Activated CD4-positive, alpha-beta T cell treated with anti-CD3 and anti-CD28 coated beads, Interleukin-2, amount 10 ng/mL, durations not matched to agents 24 days and 14 days (primary cell): ENCODE results near the gene PTPN6. TPM values are rescaled to one million over a fixed set of nuclear protein-coding genes. Genes with fewer than 3 reads are reported as not detected.

ENCODE experiments used
- DNase-seq: peaks from one replicate; pipeline ENCODE4 v3.0.0; 2022
- H3K27ac Mint-ChIP-seq: one replicate; pipeline ENCODE4 v1.8.0; 2022; ENCODE audit warnings: mild to moderate bottlenecking, mixed read lengths
- H3K27me3 Mint-ChIP-seq: one replicate; pipeline ENCODE4 v1.8.0; 2022; ENCODE audit warnings: mixed read lengths
- H3K36me3 Mint-ChIP-seq: one replicate; pipeline ENCODE4 v1.8.0; 2022; ENCODE audit warnings: low read depth, mild to moderate bottlenecking, mixed read lengths
- H3K4me1 Mint-ChIP-seq: one replicate; pipeline ENCODE4 v1.8.0; 2021; ENCODE audit warnings: mixed read lengths
- H3K4me3 Mint-ChIP-seq: one replicate; pipeline ENCODE4 v1.8.0; 2022; ENCODE audit warnings: mild to moderate bottlenecking, moderate library complexity, mixed read lengths
- H3K9me3 Mint-ChIP-seq: one replicate; pipeline ENCODE4 v1.8.0; 2021; ENCODE audit warnings: mixed read lengths
- intact Hi-C: fragments of 100-400 bp; cut with micrococcal nuclease; formaldehyde crosslinking; loops from one replicate; pipeline ENCODE4 v1.15.1; 2023
- total RNA-seq: library from RNA; stranded (reverse); gene quantifications from 2 replicates; pipeline ENCODE4 v1.2.3, GENCODE V29; 2022

The PTPN6 gene
- total RNA-seq, 1 donor from 2014 or later, result 355 TPM

DNA sequence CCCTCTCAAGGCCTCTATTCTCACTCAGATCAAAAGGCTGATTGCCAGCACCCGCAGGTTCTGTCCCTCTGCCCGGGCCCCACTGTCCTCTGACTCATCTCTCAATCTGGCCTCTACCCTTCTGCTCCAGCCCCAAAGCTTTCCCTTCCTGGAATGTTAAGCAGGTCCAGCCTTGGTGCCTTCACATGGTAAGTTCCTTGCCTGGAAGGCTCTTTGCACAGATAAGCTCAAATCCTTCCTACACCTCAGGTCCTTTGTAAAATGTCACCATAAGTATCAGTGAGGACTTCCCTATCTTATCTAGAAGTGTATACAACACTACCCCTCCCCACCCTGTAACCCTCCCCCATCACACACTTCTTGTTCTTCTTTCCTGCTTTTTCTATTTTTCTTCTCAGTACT, 44.9 kb downstream of the PTPN6 start:
- Mint-ChIP-seq H3K27me3 (no peaks in the 10 kb centered on the region), H3K4me3 (no peak overlapping the region), H3K4me1 (no peaks in the 10 kb centered on the region), H3K27ac (no peak overlapping the region), H3K9me3 (no peaks in the 10 kb centered on the region), H3K36me3 (peaks cover 42% of the 10 kb centered on the region)
- DNase-seq, result no peak
- intact Hi-C loops, result no loop called here

DNA sequence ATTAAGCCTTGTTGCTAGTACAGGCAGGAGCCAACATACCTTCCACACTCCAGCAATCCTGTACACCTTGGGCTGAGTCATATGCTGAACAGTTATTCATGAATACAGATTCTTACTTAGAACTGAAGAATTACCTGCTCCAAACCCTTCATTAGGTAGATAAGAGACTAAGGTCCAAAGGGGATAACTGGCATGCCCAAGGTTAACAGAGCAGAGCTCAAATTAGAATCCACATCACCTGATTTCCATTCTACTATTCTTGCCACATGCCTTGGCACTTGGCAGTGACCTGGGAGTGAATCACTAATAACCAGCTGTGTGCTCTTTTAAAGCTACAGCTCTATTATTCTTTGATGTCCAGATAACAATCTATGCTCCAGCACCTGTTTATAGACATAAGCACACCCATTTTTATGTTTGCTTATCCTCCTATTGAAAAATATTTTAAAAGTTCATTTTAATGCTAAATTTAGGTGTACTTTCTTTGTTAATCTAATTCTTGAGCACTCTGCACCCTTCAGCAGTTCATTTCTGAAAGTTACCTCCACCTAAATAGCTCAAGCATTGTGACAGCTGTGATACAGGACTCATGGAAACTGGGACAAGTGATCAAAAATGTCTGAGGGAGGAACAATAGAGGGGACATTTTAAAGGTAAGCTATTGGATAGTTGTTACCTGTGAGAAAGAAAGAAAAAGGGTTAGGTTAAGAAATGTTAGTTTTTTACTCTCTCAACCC, 47.7 kb downstream of the PTPN6 start:
- H3K27ac Mint-ChIP-seq, result no peak overlapping the region
- intact Hi-C loops, result no loop called here
- peaks cover 2% of the 10 kb centered on the region for H3K4me1 Mint-ChIP-seq
- H3K36me3 Mint-ChIP-seq, result peaks cover 36% of the 10 kb centered on the region
- no peaks in the 10 kb centered on the region for H3K27me3 Mint-ChIP-seq
- H3K9me3 Mint-ChIP-seq, result no peaks in the 10 kb centered on the region
- no peak for DNase-seq
- H3K4me3 Mint-ChIP-seq, result no peak overlapping the region

DNA sequence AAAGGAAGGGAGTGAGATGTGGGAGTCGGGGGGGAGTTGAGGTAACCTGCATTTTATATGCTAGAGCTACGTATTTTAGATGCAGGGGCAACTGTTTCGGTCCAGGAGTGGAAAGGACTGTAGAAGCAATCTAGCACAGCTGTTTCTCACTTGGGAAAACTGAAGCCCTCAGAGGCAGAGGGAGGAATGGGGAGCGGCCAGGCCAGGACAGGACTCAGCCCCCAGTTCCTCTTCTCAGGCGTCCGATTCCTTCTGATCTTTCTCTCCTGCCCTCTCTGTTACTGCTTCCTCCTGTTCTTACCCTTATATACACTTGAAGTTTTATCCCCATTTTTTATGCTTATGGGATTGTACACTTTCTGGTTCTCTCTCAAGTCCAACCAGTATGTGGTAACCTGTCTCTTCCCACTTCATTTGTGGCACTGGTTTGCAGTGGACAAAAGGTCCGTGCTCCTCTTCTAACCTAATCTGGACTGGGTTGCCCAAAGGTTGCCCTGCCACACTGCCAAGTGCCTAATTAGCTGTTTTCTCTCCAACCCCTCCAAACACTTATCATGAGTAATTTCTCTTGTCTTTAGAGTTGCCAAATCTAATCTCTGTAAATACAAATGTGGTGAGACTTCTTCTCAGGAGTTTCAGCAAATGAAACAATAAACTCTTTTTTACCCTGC, 50.9 kb downstream of the PTPN6 start:
- H3K27me3 Mint-ChIP-seq, result no peaks in the 10 kb centered on the region
- H3K27ac Mint-ChIP-seq, result no peak overlapping the region
- intact Hi-C loops, result no loop called here
- no peak for DNase-seq
- no peaks in the 10 kb centered on the region for H3K9me3 Mint-ChIP-seq
- no peak overlapping the region for H3K4me3 Mint-ChIP-seq
- peaks cover 5% of the 10 kb centered on the region for H3K4me1 Mint-ChIP-seq
- peaks cover 32% of the 10 kb centered on the region for H3K36me3 Mint-ChIP-seq

DNA sequence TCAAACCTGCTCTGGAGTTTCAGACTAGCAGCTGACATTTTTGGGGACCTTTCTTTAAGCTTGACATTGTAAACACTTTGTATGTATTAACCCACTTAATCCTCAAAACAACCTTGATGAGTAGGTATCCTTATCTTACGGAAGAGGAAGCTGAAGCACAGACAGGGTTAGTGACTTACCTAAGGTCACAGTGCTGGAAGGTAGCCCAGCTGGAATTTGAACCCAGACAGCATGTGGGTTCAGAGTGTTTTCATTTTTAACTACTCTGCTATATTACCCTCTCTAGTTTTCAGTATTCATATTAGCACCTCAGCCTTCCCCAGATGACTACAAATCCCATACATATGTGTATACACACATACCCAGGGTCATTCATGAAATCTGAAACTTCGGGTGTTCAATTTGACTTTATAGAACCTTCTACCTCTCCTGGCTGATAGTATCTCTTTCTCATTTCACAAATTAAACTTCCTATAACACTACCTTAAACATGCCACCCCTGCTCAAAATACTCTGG, 53.2 kb downstream of the PTPN6 start:
- Mint-ChIP-seq H3K4me3 (no peak overlapping the region), H3K27ac (no peak overlapping the region), H3K27me3 (no peaks in the 10 kb centered on the region), H3K4me1 (peaks cover 14% of the 10 kb centered on the region), H3K36me3 (peaks cover 33% of the 10 kb centered on the region), H3K9me3 (no peaks in the 10 kb centered on the region)
- intact Hi-C loops, result no loop called here
- DNase-seq, result no peak

- no peak for DNase-seq
- Mint-ChIP-seq H3K9me3 (no peaks in the 10 kb centered on the region), H3K4me3 (no peak overlapping the region), H3K36me3 (peaks cover 36% of the 10 kb centered on the region), H3K4me1 (peaks cover 14% of the 10 kb centered on the region), H3K27me3 (no peaks in the 10 kb centered on the region), H3K27ac (no peak overlapping the region)
- intact Hi-C loops, result no loop called here
Observed at GRCh38 chr12:7004840-7005239, 53.7 kb downstream of the PTPN6 start.

- no peak overlapping the region for H3K27ac Mint-ChIP-seq
- H3K36me3 Mint-ChIP-seq, result peaks cover 39% of the 10 kb centered on the region
- no peaks in the 10 kb centered on the region for H3K9me3 Mint-ChIP-seq
- peaks cover 14% of the 10 kb centered on the region for H3K4me1 Mint-ChIP-seq
- H3K4me3 Mint-ChIP-seq, result no peak overlapping the region
- no peak for DNase-seq
- H3K27me3 Mint-ChIP-seq, result no peaks in the 10 kb centered on the region
- intact Hi-C loops, result no loop called here
Observed at GRCh38 chr12:7005311-7005710, 54.2 kb downstream of the PTPN6 start.

DNA sequence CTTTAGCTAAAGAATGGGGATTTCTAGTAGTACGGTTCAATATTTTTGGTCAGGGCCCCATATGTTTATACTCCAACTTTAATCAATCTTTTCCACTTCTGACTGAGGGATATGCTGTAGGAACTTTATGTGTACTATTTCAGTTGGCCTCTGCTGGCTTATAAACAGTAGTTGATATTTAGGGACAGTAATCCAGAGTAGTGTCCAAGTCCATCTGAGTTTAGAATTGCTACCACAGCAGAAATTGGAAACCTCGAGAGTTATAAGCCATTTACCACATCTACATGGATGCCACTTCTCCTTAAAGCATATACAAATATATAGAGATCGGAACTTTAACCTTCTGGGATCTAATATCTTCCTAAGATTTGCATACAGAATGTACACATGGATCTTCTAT, 55.5 kb downstream of the PTPN6 start:
- peaks cover 14% of the 10 kb centered on the region for H3K4me1 Mint-ChIP-seq
- H3K9me3 Mint-ChIP-seq, result no peaks in the 10 kb centered on the region
- H3K36me3 Mint-ChIP-seq, result peaks cover 37% of the 10 kb centered on the region
- H3K27ac Mint-ChIP-seq, result no peak overlapping the region
- no peak for DNase-seq
- intact Hi-C loops, result no loop called here
- H3K27me3 Mint-ChIP-seq, result no peaks in the 10 kb centered on the region
- no peak overlapping the region for H3K4me3 Mint-ChIP-seq

GRCh38 chr12:7008864-7009263, 57.7 kb downstream of the PTPN6 start:
- Mint-ChIP-seq H3K27ac (no peak overlapping the region), H3K27me3 (no peaks in the 10 kb centered on the region), H3K9me3 (no peaks in the 10 kb centered on the region), H3K4me3 (no peak overlapping the region), H3K36me3 (peaks cover 42% of the 10 kb centered on the region), H3K4me1 (peaks cover 20% of the 10 kb centered on the region)
- intact Hi-C loops, result no loop called here
- DNase-seq, result no peak

DNA sequence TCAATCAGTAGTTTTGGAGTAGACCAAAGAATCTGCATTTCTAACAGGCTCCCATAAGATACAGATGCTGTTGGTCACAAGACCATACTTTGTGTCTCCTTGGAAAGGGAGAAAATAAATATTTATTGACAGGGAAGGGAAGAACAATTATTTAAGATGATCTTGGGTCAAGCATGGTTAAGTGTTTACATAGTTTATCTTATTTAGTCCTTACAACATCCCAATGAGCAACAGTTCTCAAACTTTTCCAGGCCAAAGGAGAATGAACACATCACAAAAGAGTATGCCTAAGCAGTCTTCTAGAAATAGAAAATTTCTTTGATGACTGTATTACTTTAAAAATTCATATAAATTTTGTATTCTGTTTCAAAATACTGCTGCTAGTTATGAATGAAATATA, 58.4 kb downstream of the PTPN6 start:
- H3K36me3 Mint-ChIP-seq, result peaks cover 37% of the 10 kb centered on the region
- H3K4me1 Mint-ChIP-seq, result peaks cover 22% of the 10 kb centered on the region
- no peak overlapping the region for H3K4me3 Mint-ChIP-seq
- H3K27ac Mint-ChIP-seq, result no peak overlapping the region
- intact Hi-C loops, result no loop called here
- no peaks in the 10 kb centered on the region for H3K27me3 Mint-ChIP-seq
- H3K9me3 Mint-ChIP-seq, result no peaks in the 10 kb centered on the region
- no peak for DNase-seq

Other genes starting within 250 kb of the PTPN6 start
- 39.5 and 44.8 TPM in 2 replicates for gene COPS7A, start 227.3 kb upstream of the PTPN6 start, total RNA-seq
- 163 and 180 TPM in 2 replicates for gene MLF2, start 198.2 kb upstream of the PTPN6 start, total RNA-seq
- gene PTMS, start 185.0 kb upstream of the PTPN6 start, total RNA-seq, result 245 and 267 TPM in 2 replicates
- 253 and 269 TPM in 2 replicates for gene LAG3, start 178.8 kb upstream of the PTPN6 start, total RNA-seq
- gene CD4, start 161.8 kb upstream of the PTPN6 start, total RNA-seq, result 264 and 271 TPM in 2 replicates
- 0.21 and 0.43 TPM in 2 replicates for gene GPR162, start 129.5 kb upstream of the PTPN6 start, total RNA-seq
- gene P3H3, start 122.9 kb upstream of the PTPN6 start, total RNA-seq, result 4.1 and 4.7 TPM in 2 replicates
- 1.6 and 1.7 TPM in 2 replicates for gene GNB3, start 110.4 kb upstream of the PTPN6 start, total RNA-seq
- 32.6 and 33.7 TPM in 2 replicates for gene CDCA3, start 100.1 kb upstream of the PTPN6 start, total RNA-seq
- 121 TPM in 2 replicates for gene USP5, start 99.2 kb upstream of the PTPN6 start, total RNA-seq
- 1,614 and 1,630 TPM in 2 replicates for gene TPI1, start 83.8 kb upstream of the PTPN6 start, total RNA-seq
- gene SPSB2, start 78.1 kb upstream of the PTPN6 start, total RNA-seq, result 3.4 TPM in 2 replicates
- gene LRRC23, start 46.5 kb upstream of the PTPN6 start, total RNA-seq, result 6.3 and 6.6 TPM in 2 replicates
- 202 and 206 TPM in 2 replicates for gene ENO2, start 36.8 kb upstream of the PTPN6 start, total RNA-seq
- gene ATN1, start 23.4 kb upstream of the PTPN6 start, total RNA-seq, result 61.6 and 66.8 TPM in 2 replicates
- not detected in 2 replicates for gene RNU7-1, start 7.5 kb upstream of the PTPN6 start, total RNA-seq
- gene C12orf57, start 7.3 kb upstream of the PTPN6 start, total RNA-seq, result 168 and 174 TPM in 2 replicates
- 474 and 487 TPM in 2 replicates for gene PHB2, start 19.3 kb downstream of the PTPN6 start, total RNA-seq
- gene EMG1, start 19.6 kb downstream of the PTPN6 start, total RNA-seq, result 129 and 131 TPM in 2 replicates
- 29.2 and 29.5 TPM in 2 replicates for gene LPCAT3, start 67.1 kb downstream of the PTPN6 start, total RNA-seq
- gene C1S, start 109.4 kb downstream of the PTPN6 start, total RNA-seq, result 1.9 and 2.6 TPM in 2 replicates
- 1.4 and 2.5 TPM in 2 replicates for gene C1R, start 141.1 kb downstream of the PTPN6 start, total RNA-seq
- gene C1RL, start 157.9 kb downstream of the PTPN6 start, total RNA-seq, result 19.8 and 23.0 TPM in 2 replicates
- not detected in 2 replicates for gene RBP5, start 177.5 kb downstream of the PTPN6 start, total RNA-seq
- gene CLSTN3, start 179.0 kb downstream of the PTPN6 start, total RNA-seq, result 42.1 and 47.0 TPM in 2 replicates
- gene PEX5, start 238.3 kb downstream of the PTPN6 start, total RNA-seq, result 36.7 and 42.5 TPM in 2 replicates